ENCODE measurements around the gene ARID2. TPM values are rescaled to one million over a fixed set of nuclear protein-coding genes. Genes with fewer than 3 reads are reported as not detected.

The ARID2 gene
- total RNA-seq, 2 donors from 2014 or later, result 19.1 to 26.2 TPM

- intact Hi-C loops (cut with DNase I), result no loop called here
- no peak overlapping the region for H3K4me3 ChIP-seq
- no peaks in the 10 kb centered on the region for H3K9me3 ChIP-seq
- H3K27me3 ChIP-seq, result no peaks in the 10 kb centered on the region
- TF ChIP-seq POLR2A (IDR thresholded peaks at IDR 0.05), result no peak
- no peaks in the 10 kb centered on the region for H3K36me3 ChIP-seq (replicated peaks in 1 of 2; ENCODE audit: insufficient read depth in 1 of 2, low read depth in 2 of 2)
- no peak for ATAC-seq
- peaks cover 4% of the 10 kb centered on the region for H3K4me1 ChIP-seq
- H3K27ac ChIP-seq, result no peak overlapping the region
- 71 to 81% methylated on average over 4 of the region's 4 CpGs for WGBS, 2 donors
- DNase-seq, result no peak
Observed at GRCh38 chr12:45785315-45785714, 55.8 kb downstream of the ARID2 start.

DNA sequence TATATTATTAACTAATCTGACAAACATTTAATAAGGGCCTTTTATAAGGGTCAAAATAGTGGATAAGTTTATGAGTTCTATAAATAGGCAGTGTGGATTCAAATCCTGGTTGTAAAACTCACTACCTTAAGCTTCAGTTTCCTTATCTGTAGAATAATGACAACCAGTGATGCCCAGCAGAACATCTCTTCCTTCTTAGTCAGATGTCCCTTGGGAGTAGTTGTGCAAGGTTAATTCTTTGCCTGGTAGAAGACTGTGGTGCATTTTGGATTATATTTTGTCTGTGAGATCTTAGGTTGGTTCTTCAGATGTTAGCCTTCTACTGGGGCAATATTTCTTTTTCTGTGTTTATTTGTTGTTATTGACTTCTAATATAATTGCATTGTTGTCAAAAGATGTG lies 59.5 kb downstream of the ARID2 start:
- Histone ChIP-seq H3K9me3 (no peaks in the 10 kb centered on the region), H3K27ac (no peak overlapping the region), H3K36me3 (replicated peaks in 1 of 2; ENCODE audit: insufficient read depth in 1 of 2, low read depth in 2 of 2) (no peaks in the 10 kb centered on the region), H3K27me3 (no peaks in the 10 kb centered on the region), H3K4me1 (peaks cover 4% of the 10 kb centered on the region), H3K4me3 (no peak overlapping the region)
- ATAC-seq (no peak), DNase-seq (no peak)
- intact Hi-C loops (cut with DNase I), result no loop called here
- TF ChIP-seq CTCF (IDR thresholded peaks at IDR 0.05), result no peak
- no peak for TF ChIP-seq POLR2A (IDR thresholded peaks at IDR 0.05)

DNA sequence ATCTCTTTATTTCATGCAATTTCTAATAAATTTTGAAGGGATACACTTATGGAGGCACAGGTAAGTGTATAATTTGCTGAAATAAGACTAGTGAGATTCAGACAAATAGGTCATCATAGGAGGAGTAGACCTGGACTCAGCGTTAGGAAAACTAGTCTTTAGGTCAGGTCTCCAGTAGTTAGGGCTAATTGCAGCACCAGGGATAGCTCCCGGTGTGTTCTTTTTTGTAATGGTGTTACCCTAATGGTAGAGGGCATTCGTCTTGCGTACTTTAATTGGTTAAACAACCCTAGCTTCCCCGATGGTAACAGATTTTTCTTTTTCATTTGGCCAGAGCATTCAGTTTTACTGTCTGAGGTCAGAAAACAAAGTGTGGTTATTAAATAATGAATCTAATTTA lies 64.9 kb downstream of the ARID2 start:
- Histone ChIP-seq H3K9me3 (no peaks in the 10 kb centered on the region), H3K4me1 (no peaks in the 10 kb centered on the region), H3K4me3 (no peak overlapping the region), H3K27me3 (no peaks in the 10 kb centered on the region), H3K27ac (no peak overlapping the region), H3K36me3 (replicated peaks in 1 of 2; ENCODE audit: insufficient read depth in 1 of 2, low read depth in 2 of 2) (no peaks in the 10 kb centered on the region)
- WGBS, 2 donors, result 93 to 94% methylated on average over 5 of the region's 5 CpGs
- TF ChIP-seq CTCF (IDR thresholded peaks at IDR 0.05) (no peak), POLR2A (IDR thresholded peaks at IDR 0.05) (no peak)
- intact Hi-C loops (cut with DNase I), result no loop called here
- ATAC-seq, result no peak
- DNase-seq, result no peak

- intact Hi-C loops (cut with DNase I), result no loop called here
- H3K9me3 ChIP-seq, result no peaks in the 10 kb centered on the region
- TF ChIP-seq CTCF (IDR thresholded peaks at IDR 0.05) (no peak), POLR2A (IDR thresholded peaks at IDR 0.05) (no peak)
- ATAC-seq (no peak), DNase-seq (no peak)
- no peak overlapping the region for H3K4me3 ChIP-seq
- no peak overlapping the region for H3K27ac ChIP-seq
- H3K4me1 ChIP-seq, result no peaks in the 10 kb centered on the region
- no peaks in the 10 kb centered on the region for H3K27me3 ChIP-seq
- H3K36me3 ChIP-seq (replicated peaks in 1 of 2; ENCODE audit: insufficient read depth in 1 of 2, low read depth in 2 of 2), result no peaks in the 10 kb centered on the region
- 96 to 98% methylated on average over 2 of the region's 2 CpGs for whole genome bisulfite sequencing, 2 donors
Observed at GRCh38 chr12:45801625-45802024, 72.1 kb downstream of the ARID2 start.

- intact Hi-C loops (cut with DNase I), result no loop called here
- H3K27me3 ChIP-seq, result no peaks in the 10 kb centered on the region
- no peaks in the 10 kb centered on the region for H3K9me3 ChIP-seq
- no peak for TF ChIP-seq CTCF (IDR thresholded peaks at IDR 0.05)
- no peak for TF ChIP-seq POLR2A (IDR thresholded peaks at IDR 0.05)
- H3K36me3 ChIP-seq (replicated peaks in 1 of 2; ENCODE audit: insufficient read depth in 1 of 2, low read depth in 2 of 2), result no peaks in the 10 kb centered on the region
- no peak overlapping the region for H3K4me3 ChIP-seq
- peaks cover 6% of the 10 kb centered on the region for H3K4me1 ChIP-seq
- no peak overlapping the region for H3K27ac ChIP-seq
- ATAC-seq, result no peak
- DNase-seq, result no peak
Observed at GRCh38 chr12:45803111-45803510, 73.6 kb downstream of the ARID2 start.

Measured in body of pancreas (tissue), 4 donors.